Endothelial cell of umbilical vein (primary cell): Measurements from ENCODE around the gene C9orf72. TPM values are rescaled to one million over a fixed set of nuclear protein-coding genes. Genes with fewer than 3 reads are reported as not detected.
"Not testable (repeated sequence)": the region's sequence is repeated elsewhere in the genome, so short reads cannot be mapped to it uniquely, and the experiment has no call there.

Experiments used
- BruUV-seq: library from RNA; stranded (reverse); fragments of 400-500 nt; replicated peaks from 2 replicates; lab custom pipeline; 2021; lab: Mats Ljungman, UMichigan
- CTCF ChIA-PET: fragments of 300-600, 350-600 bp; sonication (Branson Sonifier 250); formaldehyde crosslinking; loops from one replicate; lab custom pipeline; 2021; ENCODE audit warnings: antibody characterized with exemption, inconsistent platforms; lab: Charles Lee
- POLR2A ChIA-PET: fragments of 300-600, 350-600 bp; sonication (Branson Sonifier 250); formaldehyde crosslinking; loops from one replicate; lab custom pipeline; 2021; ENCODE audit warnings: antibody characterized with exemption, inconsistent platforms; lab: Charles Lee
- DNase-seq: peaks from one replicate; pipeline ENCODE4 v3.0.0-alpha.2; 2011; ENCODE audit warnings: low read depth, low spot score
- FAIRE-seq: peaks from 2 replicates; lab custom pipeline; 2011; peaks lifted over from hg19 to GRCh38; lab: Jason Lieb, UNC
- H2AFZ ChIP-seq: 2 replicates; pipeline ENCODE4 v1.6.0; 2012; ENCODE audit warnings: low read depth, low read length, control low read depth, inconsistent platforms
- H3K27ac ChIP-seq: 2 replicates; pipeline ENCODE4 v1.5.1; 2011; ENCODE audit warnings: low read depth, mild to moderate bottlenecking, control low read depth, low read length, moderate library complexity; ENCODE audit not compliant: insufficient read depth
- H3K27me3 ChIP-seq, 2 experiments: 2 replicates each; pipeline versions ENCODE4 v1.6.0 to v1.6.1; 2011; ENCODE audit warnings: low read length in 2 of 2, mixed read lengths in 1 of 2; ENCODE audit not compliant: control insufficient read depth in 2 of 2, insufficient read depth in 2 of 2
- H3K36me3 ChIP-seq, 2 experiments: 2 replicates in 1 of 2; 3 replicates in 1 of 2; pipeline ENCODE4 v1.5.1; 2011; ENCODE audit warnings: low read length in 2 of 2, mild to moderate bottlenecking in 1 of 2, moderate library complexity in 1 of 2; ENCODE audit not compliant: control insufficient read depth in 2 of 2, insufficient read depth in 2 of 2; ENCODE audit errors: extremely low read depth in 1 of 2
- H3K4me1 ChIP-seq: 3 replicates; pipeline ENCODE4 v1.5.1; 2011; ENCODE audit warnings: mild to moderate bottlenecking, low read length; ENCODE audit not compliant: control insufficient read depth, insufficient read depth; ENCODE audit errors: extremely low read depth
- H3K4me2 ChIP-seq: 2 replicates; pipeline ENCODE4 v1.6.1; 2011; ENCODE audit warnings: low read length, control low read depth, mixed read lengths; ENCODE audit not compliant: insufficient read depth
- H3K4me3 ChIP-seq, 3 experiments: fragments of 200-600 bp in 1 of 3; sonication (generic), shearing (Covaris generic) in 1 of 3; replicated peaks in 1 of 3; 2 replicates each; pipeline ENCODE4 v1.5.1; 2011 to 2016; ENCODE audit warnings: control low read depth in 3 of 3, low read length in 3 of 3, mild to moderate bottlenecking in 2 of 3, inconsistent platforms in 1 of 3, low read depth in 1 of 3, moderate library complexity in 1 of 3; ENCODE audit not compliant: insufficient read depth in 1 of 3
- H3K79me2 ChIP-seq: 2 replicates; pipeline ENCODE4 v1.6.0; 2012; ENCODE audit warnings: low read length, inconsistent platforms; ENCODE audit not compliant: control insufficient read depth, insufficient read depth
- H3K9ac ChIP-seq: replicated peaks from 2 replicates; pipeline ENCODE3; 2011; ENCODE audit warnings: low read length, control low read depth; ENCODE audit not compliant: insufficient read depth; ENCODE audit errors: extremely low read depth
- H3K9me1 ChIP-seq: replicated peaks from 3 replicates; pipeline ENCODE4 v1.6.0; 2011; ENCODE audit warnings: mild to moderate bottlenecking, low read length; ENCODE audit not compliant: control insufficient read depth, insufficient read depth; ENCODE audit errors: extremely low read depth
- H3K9me3 ChIP-seq: replicated peaks from 2 replicates; pipeline ENCODE4 v1.5.1; 2012; ENCODE audit warnings: low read length, inconsistent platforms; ENCODE audit not compliant: control insufficient read depth, insufficient read depth
- H4K20me1 ChIP-seq: replicated peaks from 2 replicates; pipeline ENCODE3; 2011; ENCODE audit warnings: mild to moderate bottlenecking, low read length; ENCODE audit not compliant: control insufficient read depth, insufficient read depth; ENCODE audit errors: extremely low read depth
- EZH2 ChIP-seq: IDR thresholded peaks from 2 replicates; pipeline ENCODE4 v1.6.1; 2012; ENCODE audit warnings: borderline replicate concordance, low read depth, mild to moderate bottlenecking, moderate library complexity, low read length, inconsistent platforms; ENCODE audit not compliant: severe bottlenecking
- FOS ChIP-seq: IDR thresholded peaks from 2 replicates; pipeline ENCODE4 v1.6.1; 2011; ENCODE audit warnings: mild to moderate bottlenecking, low read length, moderate library complexity, borderline replicate concordance; ENCODE audit not compliant: insufficient read depth
- GATA2 ChIP-seq: IDR thresholded peaks from 2 replicates; pipeline ENCODE4 v1.7.0; 2011; ENCODE audit warnings: low read depth, mild to moderate bottlenecking, moderate library complexity, mixed read lengths, low read length; ENCODE audit not compliant: insufficient read length, insufficient read depth
- JUN ChIP-seq: IDR thresholded peaks from 2 replicates; pipeline ENCODE4 v1.6.1; 2011; ENCODE audit warnings: borderline replicate concordance, low read depth; ENCODE audit not compliant: insufficient read length, insufficient read depth
- MYC ChIP-seq: IDR thresholded peaks from one replicate; pipeline ENCODE4 v1.6.1; 2011; ENCODE audit warnings: mild to moderate bottlenecking, low read depth, low read length
- POLR2A ChIP-seq: IDR thresholded peaks from 2 replicates; pipeline ENCODE4 v1.6.1; 2012; ENCODE audit warnings: low read depth, mild to moderate bottlenecking, control low read depth, low read length
- POLR2AphosphoS5 ChIP-seq: IDR thresholded peaks from 2 replicates; pipeline ENCODE4 v1.6.1; 2012; ENCODE audit warnings: low read depth, mild to moderate bottlenecking, control low read depth, low read length, moderate library complexity; ENCODE audit not compliant: insufficient read depth
- dilution Hi-C: fragments of 300-500 bp; cut with MboI; formaldehyde crosslinking; loops from one replicate; pipeline ENCODE4 v1.15.0; 2019; ENCODE audit warnings: low sequenced_read_pairs; ENCODE audit not compliant: extremely low pct_ligation_motif_present
- intact Hi-C: fragments of 100-400 bp; cut with micrococcal nuclease; formaldehyde crosslinking; loops from one replicate; pipeline ENCODE4 v1.10.0; 2022
- polyA plus RNA-seq, 4 experiments: library from polyadenylated mRNA; depleted of rRNA in 3 of 4; stranded (reverse) in 3 of 4; unstranded in 1 of 4; fragments of >200 nt; gene quantifications; 2 replicates each; pipeline versions ENCODE4 v1.2.1 to v1.2.3, GENCODE V29; 2011 to 2012; ENCODE audit warnings: missing spikeins in 1 of 4
- total RNA-seq: library from RNA; stranded (reverse); gene quantifications from 2 replicates; pipeline ENCODE4 v1.2.3, GENCODE V29; 2021
- TF ChIP-seq, protein P1 (sequence below), 2 donors: IDR thresholded peaks; 1 replicate in 1 of 2; 2 replicates in 1 of 2; pipeline ENCODE4 v1.5.1; 2011; ENCODE audit warnings: low read length in 2 of 2, mild to moderate bottlenecking in 2 of 2, moderate library complexity in 2 of 2, control low read depth in 1 of 2, inconsistent platforms in 1 of 2, low read depth in 1 of 2; ENCODE audit not compliant: insufficient read depth in 1 of 2; ENCODE audit errors: extremely low read depth in 1 of 2
- TF ChIP-seq, protein P2 (sequence below): IDR thresholded peaks from 2 replicates; pipeline ENCODE4 v1.6.1; 2011; ENCODE audit not compliant: insufficient read depth, insufficient read length

Gene C9orf72
- total and polyA plus RNA-seq, 2 donors (not counting 3 experiments of a cell fraction or from before 2014, with no cell fraction given), result 2.7 to 7.3 TPM

DNA sequence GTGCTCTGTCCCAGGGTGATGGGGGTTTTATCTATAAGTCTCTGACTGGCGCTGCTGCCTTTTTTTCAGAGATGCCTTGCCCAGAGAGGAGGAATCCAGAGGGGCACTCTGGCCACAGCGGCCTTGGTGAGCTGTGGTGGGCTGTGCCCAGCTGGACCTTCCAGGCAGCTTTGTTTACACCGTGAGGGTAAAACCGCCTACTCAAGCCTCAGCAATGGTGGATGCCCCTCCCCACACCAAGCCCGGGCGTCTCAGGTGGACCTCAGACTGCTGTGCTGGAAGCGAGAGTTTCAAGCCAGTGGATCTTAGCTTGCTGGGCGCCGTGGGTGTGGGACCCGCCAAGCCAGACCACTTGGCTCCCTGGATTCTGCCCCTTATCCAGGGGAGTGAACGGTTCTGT is 41.3 kb upstream of the C9orf72 start:
- dilution Hi-C loops, result no loop called here

DNA sequence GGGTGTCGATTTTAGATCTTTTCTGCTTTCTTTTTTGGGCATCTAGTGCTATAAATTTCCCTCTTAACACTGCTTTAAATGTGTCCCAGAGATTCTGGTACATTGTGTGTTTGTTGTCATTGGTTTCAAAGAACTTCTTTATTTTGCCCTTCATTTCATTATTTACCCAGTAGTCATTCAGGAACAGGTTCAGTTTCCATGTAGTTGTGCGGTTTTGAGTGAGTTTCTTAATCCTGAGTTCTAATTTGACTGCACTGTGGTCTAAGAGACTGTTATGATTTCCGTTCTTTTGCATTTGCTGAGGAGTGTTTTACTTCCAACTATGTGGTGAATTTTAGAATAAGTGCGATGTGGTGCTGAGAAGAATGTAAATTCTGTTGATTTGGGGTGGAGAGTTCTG is 38.8 kb upstream of the C9orf72 start:
- H3K4me2 ChIP-seq, H3K9ac ChIP-seq, FAIRE-seq, H3K4me3 ChIP-seq, H3K36me3 ChIP-seq, dilution Hi-C loops, H3K27ac ChIP-seq, H4K20me1 ChIP-seq, CTCF ChIA-PET, H3K9me3 ChIP-seq, H3K79me2 ChIP-seq, H2AFZ ChIP-seq, POLR2A ChIA-PET, DNase-seq, H3K9me1 ChIP-seq, H3K27me3 ChIP-seq, BruUV-seq, intact Hi-C loops, H3K4me1 ChIP-seq: not testable (repeated sequence)

More for the DNA sequence above, 41.3 kb upstream of the C9orf72 start:
- no peaks in the 10 kb centered on the region for H3K4me1 ChIP-seq
- no peak overlapping the region for H3K4me2 ChIP-seq
- no TSS peak for BruUV-seq
- H3K9ac ChIP-seq, result no peak overlapping the region
- TF ChIP-seq JUN, result no peak
- no peak for TF ChIP-seq GATA2
- TF ChIP-seq, protein P1, sequence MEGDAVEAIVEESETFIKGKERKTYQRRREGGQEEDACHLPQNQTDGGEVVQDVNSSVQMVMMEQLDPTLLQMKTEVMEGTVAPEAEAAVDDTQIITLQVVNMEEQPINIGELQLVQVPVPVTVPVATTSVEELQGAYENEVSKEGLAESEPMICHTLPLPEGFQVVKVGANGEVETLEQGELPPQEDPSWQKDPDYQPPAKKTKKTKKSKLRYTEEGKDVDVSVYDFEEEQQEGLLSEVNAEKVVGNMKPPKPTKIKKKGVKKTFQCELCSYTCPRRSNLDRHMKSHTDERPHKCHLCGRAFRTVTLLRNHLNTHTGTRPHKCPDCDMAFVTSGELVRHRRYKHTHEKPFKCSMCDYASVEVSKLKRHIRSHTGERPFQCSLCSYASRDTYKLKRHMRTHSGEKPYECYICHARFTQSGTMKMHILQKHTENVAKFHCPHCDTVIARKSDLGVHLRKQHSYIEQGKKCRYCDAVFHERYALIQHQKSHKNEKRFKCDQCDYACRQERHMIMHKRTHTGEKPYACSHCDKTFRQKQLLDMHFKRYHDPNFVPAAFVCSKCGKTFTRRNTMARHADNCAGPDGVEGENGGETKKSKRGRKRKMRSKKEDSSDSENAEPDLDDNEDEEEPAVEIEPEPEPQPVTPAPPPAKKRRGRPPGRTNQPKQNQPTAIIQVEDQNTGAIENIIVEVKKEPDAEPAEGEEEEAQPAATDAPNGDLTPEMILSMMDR (IDR thresholded peaks at IDR 0.05; ENCODE audit: extremely low read depth in 1 of 2, insufficient read depth in 1 of 2, low read depth in 1 of 2, low read length in 2 of 2), result no peak
- no peak for TF ChIP-seq FOS
- TF ChIP-seq, protein P2, sequence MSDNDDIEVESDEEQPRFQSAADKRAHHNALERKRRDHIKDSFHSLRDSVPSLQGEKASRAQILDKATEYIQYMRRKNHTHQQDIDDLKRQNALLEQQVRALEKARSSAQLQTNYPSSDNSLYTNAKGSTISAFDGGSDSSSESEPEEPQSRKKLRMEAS, result no peak
- TF ChIP-seq POLR2AphosphoS5, result no peak
- no peak for TF ChIP-seq MYC
- TF ChIP-seq POLR2A, result no peak
- no peak for TF ChIP-seq EZH2
- H3K9me1 ChIP-seq, result no peaks in the 10 kb centered on the region
- H3K4me3 ChIP-seq, result no peak overlapping the region
- intact Hi-C loops, result no loop called here
- ChIA-PET POLR2A (no interaction called here), CTCF (no interaction called here)
- FAIRE-seq (no peak), DNase-seq (no peak)
- H3K36me3 ChIP-seq, result no peaks in the 10 kb centered on the region
- H3K27me3 ChIP-seq, result no peaks in the 10 kb centered on the region
- no peaks in the 10 kb centered on the region for H3K79me2 ChIP-seq
- H4K20me1 ChIP-seq, result no peaks in the 10 kb centered on the region
- no peak overlapping the region for H3K27ac ChIP-seq
- H2AFZ ChIP-seq, result no peak overlapping the region
- no peaks in the 10 kb centered on the region for H3K9me3 ChIP-seq
